ENCODE measurements around the gene TM7SF2.
"Not testable (repeated sequence)": the region's sequence is repeated elsewhere in the genome, so short reads cannot be mapped to it uniquely, and the experiment has no call there.

TM7SF2 gene

GRCh38 chr11:65131417-65131776 is 19.7 kb downstream of the TM7SF2 start:
- DNase-seq = no peak

GRCh38 chr11:65131895-65132237 is 20.2 kb downstream of the TM7SF2 start:
- no peak for DNase-seq

- DNase-seq = no peak
Observed at GRCh38 chr11:65132238-65132987, 20.7 kb downstream of the TM7SF2 start.

DNA sequence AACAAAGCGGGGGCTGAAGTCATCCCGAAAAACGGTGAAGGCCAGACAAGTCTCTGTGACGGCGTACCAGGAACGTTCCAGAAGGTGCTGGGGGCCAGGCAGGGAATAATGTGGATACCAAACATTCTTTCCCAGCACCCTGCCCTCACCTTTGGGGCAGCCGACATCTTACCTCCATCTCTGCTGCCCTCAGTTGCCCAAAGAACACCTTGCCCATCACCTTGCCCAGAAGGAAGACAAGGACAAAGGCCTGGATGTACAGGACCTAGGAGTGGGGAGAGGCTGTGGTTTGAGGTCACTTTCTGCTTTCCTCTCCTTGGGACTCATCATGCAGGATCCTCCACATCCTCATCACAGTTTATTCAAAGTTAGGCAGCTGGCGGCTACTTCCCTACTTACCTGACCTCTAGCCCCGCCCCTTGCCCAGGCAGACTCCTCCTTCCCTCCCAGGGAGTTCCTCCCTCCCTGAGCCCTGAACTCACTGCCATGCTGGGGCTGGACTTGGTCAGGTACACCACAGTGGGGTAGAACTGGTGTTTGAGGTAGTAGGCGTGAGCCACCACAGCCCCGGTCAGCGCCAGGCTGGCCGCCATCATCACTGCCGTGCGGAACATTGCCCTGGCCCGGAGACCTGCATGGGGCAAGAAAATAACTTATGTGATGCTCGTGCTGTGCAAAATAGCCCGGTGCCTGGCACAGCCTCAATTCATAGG is 21.5 kb downstream of the TM7SF2 start:
- no peak for DNase-seq

- no peak for DNase-seq
Observed at GRCh38 chr11:65133724-65134123, 22.1 kb downstream of the TM7SF2 start.

- peak; percentile 88 for DNase-seq
Observed at GRCh38 chr11:65134240-65134951, 22.7 kb downstream of the TM7SF2 start, which contains the start of gene SYVN1. Gene SYVN1 (minus strand): TSS chr11:65134519. CDS start chr11:65133601, 918 bp downstream.

DNA sequence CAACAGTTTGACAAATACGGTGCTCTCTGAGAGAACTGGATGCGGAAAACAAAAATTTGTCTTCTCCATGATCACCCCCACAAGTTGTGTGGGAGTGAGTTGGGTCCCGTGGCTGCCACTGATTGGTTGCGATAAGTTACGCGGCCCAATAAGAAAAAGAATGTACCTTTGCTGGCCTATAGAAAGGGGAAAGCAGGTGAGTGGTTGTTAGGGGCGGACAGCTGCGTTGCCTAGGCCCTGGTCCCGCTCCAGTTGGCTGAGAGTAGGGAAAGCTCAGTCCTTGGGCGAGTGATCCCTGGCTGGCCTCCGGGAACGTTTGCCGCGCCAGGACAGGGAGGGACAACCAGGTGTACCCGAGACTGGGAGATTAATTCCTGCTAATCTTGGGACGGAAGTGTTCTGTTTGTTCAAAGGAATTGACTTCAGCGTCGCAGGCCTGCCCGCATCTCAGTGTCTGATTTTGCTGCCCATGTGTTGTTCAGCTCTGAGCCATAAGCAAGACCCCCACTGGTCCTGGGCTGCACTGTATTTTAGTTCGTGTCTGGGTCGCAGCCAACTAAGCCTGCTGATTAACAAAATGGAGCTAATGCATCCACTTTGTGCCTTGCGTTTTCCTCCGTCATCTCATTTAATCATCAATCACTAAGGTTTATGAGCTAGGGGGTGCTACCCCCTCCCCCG is 23.4 kb downstream of the TM7SF2 start:
- peak; percentile 97 for DNase-seq

- no peak for DNase-seq
Observed at GRCh38 chr11:65135633-65136145, 24.0 kb downstream of the TM7SF2 start.

DNA sequence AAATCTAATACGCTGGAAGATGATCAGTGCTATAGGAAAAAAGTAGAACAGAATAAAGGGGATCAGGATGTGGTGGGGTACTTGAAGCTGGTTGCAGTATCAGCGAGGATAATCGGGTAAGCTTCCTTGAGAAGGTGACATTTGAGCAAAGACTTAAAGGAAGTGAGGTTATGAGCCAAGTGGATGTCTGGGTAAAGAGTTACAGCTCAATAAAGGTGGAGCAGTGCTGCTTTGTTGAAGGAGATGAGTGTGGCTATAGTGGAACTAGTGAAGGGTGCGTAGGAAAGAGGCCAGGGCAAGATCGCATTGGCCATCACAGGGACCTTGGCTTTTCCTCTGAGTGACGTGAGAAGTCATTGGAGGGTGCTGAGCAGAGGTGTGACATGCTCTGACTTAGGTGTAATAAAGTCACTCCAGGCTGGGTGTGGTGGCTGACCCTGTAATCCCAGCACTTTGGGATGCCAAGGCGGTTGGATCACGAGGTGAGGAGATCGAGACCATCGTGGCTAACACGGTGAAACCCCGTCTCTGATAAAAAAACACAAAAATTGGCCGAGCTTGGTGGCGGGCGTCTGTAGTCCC is 24.9 kb downstream of the TM7SF2 start:
- no peak for DNase-seq

- DNase-seq = no peak
Observed at GRCh38 chr11:65141896-65142494, 30.3 kb downstream of the TM7SF2 start.

DNA sequence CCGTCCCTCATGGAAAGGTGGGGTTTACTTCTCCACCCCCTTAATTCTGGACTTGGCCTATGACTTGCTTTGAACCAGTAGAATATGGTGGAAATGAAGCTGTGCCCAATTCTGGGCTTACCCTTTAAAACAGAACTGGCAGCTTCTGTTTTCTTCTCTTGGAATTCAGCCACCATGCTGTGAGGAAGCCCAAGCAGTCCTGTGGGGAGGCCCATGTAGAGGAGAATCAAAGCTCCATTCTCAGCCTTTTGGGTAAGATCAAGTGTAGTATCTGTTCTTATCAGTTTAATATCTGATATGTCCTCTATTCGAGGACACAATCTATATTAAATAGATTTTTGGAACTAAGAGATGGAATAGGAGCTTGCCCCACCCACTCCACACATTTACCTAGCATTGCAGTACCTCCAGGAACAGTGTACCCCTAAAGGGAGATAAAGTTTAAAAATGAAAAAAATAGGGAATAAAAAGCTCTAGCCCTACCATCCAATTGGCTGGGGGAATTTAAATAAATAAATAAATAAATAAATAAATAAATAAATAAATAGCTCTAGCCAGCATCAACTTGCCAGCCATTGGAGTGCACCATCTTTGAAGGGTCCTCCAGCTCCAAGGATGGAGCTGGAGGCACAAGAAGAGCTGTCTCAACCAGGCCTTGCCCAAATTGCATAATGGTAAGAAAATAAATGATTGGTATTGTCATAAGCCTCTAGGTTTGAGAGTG is 35.8 kb downstream of the TM7SF2 start:
- no peak for DNase-seq

DNA sequence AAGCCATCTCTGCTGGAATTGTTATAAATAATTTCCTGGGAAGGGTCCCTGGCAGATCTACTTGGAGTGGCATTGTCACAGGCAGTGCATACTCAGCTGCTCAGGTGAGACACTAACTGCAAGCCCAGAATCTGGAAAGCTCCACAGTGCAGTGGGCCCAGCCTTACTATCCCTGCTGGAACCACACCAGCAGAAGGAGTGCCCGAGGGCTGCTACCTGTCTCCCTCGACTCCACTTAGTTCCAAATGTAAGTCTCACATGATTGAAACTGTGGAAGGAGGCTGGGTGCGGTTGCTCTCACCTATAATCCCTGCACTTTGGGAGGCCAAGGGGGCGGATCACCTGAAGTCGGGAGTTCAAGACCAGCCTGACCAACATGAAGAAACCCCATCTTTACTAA is 37.0 kb downstream of the TM7SF2 start:
- no peak for DNase-seq

GRCh38 chr11:65150131-65150508 is 38.4 kb downstream of the TM7SF2 start:
- DNase-seq = not testable (repeated sequence)

DNA sequence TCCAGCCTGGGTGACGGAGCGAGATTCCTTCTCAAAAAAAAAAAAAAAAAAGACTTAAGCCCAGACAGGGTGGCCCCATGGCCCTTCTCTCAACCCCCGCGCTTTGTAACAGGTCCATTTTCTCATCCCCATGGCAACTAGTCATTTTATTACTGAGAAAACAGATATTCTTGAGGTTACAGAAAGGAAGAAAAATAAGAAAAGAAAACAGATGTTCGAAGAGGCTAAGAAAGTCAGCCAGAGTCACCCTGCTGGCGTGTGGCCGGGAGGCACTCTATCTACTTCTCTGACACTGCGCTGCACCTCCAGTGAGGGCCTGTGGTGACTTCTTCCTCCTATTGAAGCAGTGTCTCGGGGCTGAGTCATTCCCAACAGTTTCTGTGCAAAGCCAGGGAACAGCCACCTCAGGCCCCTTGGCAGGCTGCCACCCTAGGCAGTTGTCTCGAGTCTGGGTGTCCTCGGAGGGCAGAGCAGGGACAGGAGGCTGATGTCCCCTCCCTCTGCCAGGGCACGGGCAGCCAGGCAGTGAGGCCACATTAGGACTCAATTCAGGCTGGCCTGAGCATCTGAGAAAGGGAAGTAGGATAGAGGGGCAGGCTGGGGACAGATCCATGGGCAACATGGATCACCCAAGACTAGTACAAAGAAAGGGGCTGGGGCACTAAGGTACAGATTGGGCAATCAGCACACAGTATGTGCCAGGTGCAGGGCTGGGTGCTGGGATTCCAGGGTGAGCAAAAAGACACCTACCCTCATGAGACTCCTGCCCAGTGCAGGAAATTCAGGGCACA is 39.0 kb downstream of the TM7SF2 start:
- peak; percentile 85 for DNase-seq

GRCh38 chr11:65151331-65151899 is 39.7 kb downstream of the TM7SF2 start:
- no peak for DNase-seq

DNA sequence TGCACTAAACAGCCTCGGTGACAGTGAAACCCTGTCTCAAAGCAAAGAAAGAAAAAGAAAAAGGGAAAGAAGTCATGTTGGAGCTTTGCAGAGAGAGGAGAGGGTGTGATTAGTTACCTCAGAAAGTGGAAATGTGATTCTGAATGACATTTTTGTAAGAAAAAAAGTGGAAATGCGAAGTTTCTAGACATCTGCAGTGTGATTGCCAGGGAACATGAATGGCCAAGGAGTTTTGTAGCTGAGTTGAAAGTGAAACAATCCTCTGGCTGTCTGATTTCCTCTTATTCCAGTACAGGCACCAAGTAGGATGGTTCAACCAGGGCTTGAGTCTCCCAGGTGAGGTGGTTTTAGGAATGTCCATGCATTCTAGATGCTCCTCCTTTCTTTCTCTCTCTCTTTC is 40.5 kb downstream of the TM7SF2 start:
- DNase-seq = no peak

- no peak for DNase-seq
Observed at GRCh38 chr11:65156256-65156655, 44.6 kb downstream of the TM7SF2 start.

GRCh38 chr11:65156926-65157325 is 45.3 kb downstream of the TM7SF2 start:
- DNase-seq = no peak

DNA sequence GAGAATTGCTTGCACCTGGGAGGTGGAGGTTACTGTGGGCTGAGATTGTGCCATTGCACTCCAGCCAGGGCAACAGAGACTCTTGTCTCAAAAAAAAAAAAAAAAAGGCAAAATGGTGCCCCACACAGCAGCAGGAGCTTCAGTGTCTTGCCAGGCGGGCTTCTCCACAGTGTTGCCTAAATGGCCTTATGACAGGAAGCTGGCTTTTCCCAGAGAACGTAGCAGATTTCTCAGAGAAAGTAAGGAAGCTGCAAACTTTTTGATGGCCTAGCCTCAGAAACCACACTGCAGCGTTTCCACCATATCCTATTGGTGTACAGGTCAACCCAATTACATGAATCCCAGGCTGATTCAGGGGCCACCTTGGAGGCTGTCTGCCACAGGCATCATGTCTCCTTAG is 45.7 kb downstream of the TM7SF2 start:
- no peak for DNase-seq

DNA sequence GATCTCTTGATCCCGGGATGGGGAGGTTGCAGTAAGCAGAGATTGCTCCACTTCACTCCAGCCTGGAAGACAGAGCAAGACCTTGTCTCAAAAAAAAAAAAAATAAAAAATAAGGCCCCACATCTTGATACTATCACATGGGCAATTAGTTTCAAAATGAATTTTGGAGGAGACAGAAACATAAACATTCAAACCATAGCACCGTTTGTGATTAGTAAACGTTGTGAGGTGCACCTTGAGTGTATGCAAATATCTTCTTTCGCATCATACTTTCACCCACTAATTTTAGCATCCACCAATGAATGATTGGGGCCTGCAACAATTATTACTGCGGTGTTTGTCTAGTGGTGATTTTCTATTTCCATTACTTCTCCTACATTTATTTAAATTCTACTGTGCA is 47.3 kb downstream of the TM7SF2 start:
- no peak for DNase-seq

Data from fibroblast of skin of right quadriceps (primary cell).